Lower leg skin (tissue), 3 donors: ENCODE data around the gene TFF1.

ENCODE experiments used
- POLR2A ChIP-seq, 2 donors: fragments of 450-650 bp; IDR thresholded peaks; one replicate each; pipeline ENCODE4 v1.6.1; 2016 to 2017; ENCODE audit warnings: antibody characterized with exemption in 2 of 2, mild to moderate bottlenecking in 1 of 2, moderate library complexity in 1 of 2
- TF ChIP-seq, protein P1 (sequence below), 3 donors: fragments of 450-650 bp; IDR thresholded peaks; one replicate each; pipeline ENCODE4 v1.5.1; 2016; ENCODE audit warnings: antibody characterized with exemption in 3 of 3, mild to moderate bottlenecking in 3 of 3, moderate library complexity in 2 of 3

DNA sequence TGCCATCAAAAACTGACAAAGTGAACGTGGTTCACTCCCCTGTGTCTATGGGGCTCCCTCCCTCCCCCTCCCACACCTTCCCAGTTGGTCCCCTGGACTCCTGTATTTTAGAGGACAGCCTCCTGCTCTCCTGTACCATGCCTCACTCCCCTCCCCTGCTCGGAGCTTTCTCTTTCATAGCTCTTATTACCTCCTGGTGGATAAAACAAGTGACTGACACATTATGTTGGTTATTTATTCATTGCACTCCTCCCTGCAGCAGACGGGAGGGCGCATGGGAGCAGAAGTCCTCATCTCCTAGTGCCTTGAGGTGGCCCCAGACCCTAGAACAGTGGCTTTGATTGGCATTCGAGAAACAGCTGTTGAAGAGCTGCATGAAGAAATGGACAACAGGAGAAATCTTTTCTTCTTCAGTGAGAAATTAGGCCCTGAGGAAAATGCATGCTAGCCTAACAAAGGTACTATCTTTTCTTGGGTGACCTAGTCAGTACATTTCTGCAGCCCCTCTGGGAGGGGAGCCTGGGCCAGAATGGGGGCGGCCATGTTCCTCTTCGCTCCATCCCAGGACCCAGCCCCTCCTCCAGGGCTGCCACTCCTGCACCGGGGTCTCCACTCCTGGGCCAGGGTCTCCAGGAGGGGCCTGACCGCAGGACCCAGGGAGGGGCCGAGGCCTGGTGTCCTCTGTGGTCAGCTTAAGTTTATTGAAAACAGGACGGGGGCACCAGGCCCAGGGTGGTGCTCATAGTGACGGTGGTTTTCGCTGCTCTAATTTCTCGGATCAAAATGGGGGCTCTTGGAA, 1.2 kb upstream of the TFF1 start:
- TF ChIP-seq, protein P1, sequence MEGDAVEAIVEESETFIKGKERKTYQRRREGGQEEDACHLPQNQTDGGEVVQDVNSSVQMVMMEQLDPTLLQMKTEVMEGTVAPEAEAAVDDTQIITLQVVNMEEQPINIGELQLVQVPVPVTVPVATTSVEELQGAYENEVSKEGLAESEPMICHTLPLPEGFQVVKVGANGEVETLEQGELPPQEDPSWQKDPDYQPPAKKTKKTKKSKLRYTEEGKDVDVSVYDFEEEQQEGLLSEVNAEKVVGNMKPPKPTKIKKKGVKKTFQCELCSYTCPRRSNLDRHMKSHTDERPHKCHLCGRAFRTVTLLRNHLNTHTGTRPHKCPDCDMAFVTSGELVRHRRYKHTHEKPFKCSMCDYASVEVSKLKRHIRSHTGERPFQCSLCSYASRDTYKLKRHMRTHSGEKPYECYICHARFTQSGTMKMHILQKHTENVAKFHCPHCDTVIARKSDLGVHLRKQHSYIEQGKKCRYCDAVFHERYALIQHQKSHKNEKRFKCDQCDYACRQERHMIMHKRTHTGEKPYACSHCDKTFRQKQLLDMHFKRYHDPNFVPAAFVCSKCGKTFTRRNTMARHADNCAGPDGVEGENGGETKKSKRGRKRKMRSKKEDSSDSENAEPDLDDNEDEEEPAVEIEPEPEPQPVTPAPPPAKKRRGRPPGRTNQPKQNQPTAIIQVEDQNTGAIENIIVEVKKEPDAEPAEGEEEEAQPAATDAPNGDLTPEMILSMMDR (IDR thresholded peaks at IDR 0.05), result no peak
- no peak for TF ChIP-seq POLR2A (IDR thresholded peaks at IDR 0.05)
